GM18867 (cell line): Measurements from ENCODE around the gene SIRT3.
"Not testable (repeated sequence)": the region's sequence is repeated elsewhere in the genome, so short reads cannot be mapped to it uniquely, and the experiment has no call there.

Experiments
- ATAC-seq: cut with Tn5 transposase; IDR thresholded peaks from one replicate; pipeline ENCODE4 v1.9.1; 2021; ENCODE audit warnings: mild to moderate bottlenecking, moderate library complexity; ENCODE audit not compliant: unreplicated experiment

Gene SIRT3

GRCh38 chr11:180242-180641 lies 55.9 kb downstream of the SIRT3 start:
- ATAC-seq: not testable (repeated sequence)
